K562 (cell line): ENCODE results near the gene ZDHHC3. TPM values are rescaled to one million over a fixed set of nuclear protein-coding genes. Genes with fewer than 3 reads are reported as not detected.
A peak's percentile ranks its signal among the peaks of the same experiment; 100 is the strongest.

Source experiments
- ASH1L ChIP-seq: fragments of 450-650 bp; IDR thresholded peaks from 2 replicates; pipeline ENCODE4 v1.6.1; 2018; ENCODE audit warnings: borderline replicate concordance, mild to moderate bottlenecking, low read depth; ENCODE audit not compliant: partially characterized antibody
- BRCA1 ChIP-seq, 2 experiments: fragments of 450-650 bp in 1 of 2; sonication (generic) in 1 of 2; formaldehyde crosslinking in 1 of 2; IDR thresholded peaks; 2 replicates each; pipeline versions ENCODE4 v1.5.0 to v1.6.1; 2017 to 2020; ENCODE audit warnings: mild to moderate bottlenecking in 1 of 2, missing genetic modification reagents in 1 of 2
- ESRRA ChIP-seq: fragments of 450-650 bp; IDR thresholded peaks from 2 replicates; pipeline ENCODE4 v1.6.1; 2014; ENCODE audit warnings: low read depth, mild to moderate bottlenecking, moderate library complexity, borderline replicate concordance
- FOXJ2 ChIP-seq: fragments of 200-800 bp; sonication (Bioruptor generic); IDR thresholded peaks from 2 replicates; pipeline ENCODE4 v1.6.1; 2016; ENCODE audit warnings: missing genetic modification characterization, missing compliant biosample characterization
- HMGN3 ChIP-seq: IDR thresholded peaks from 2 replicates; pipeline ENCODE4 v1.6.1; 2011; ENCODE audit warnings: borderline replicate concordance, low read depth, mild to moderate bottlenecking, mixed read lengths, low read length; ENCODE audit not compliant: insufficient read length; ENCODE audit errors: extremely low read depth
- MEIS2 ChIP-seq: fragments of 450-650 bp; IDR thresholded peaks from 2 replicates; pipeline ENCODE4 v1.6.1; 2014; ENCODE audit warnings: mild to moderate bottlenecking; ENCODE audit not compliant: partially characterized antibody
- NCOA6 ChIP-seq: fragments of 450-650 bp; IDR thresholded peaks from 2 replicates; pipeline ENCODE4 v1.6.1; 2017; ENCODE audit warnings: mild to moderate bottlenecking
- PBX2 ChIP-seq, 2 experiments: IDR thresholded peaks in 1 of 2; conservative IDR thresholded peaks in 1 of 2; 2 replicates each; pipeline ENCODE4 v1.6.1; 2016; ENCODE audit warnings: low read depth in 2 of 2, mild to moderate bottlenecking in 1 of 2, missing compliant biosample characterization in 1 of 2, missing genetic modification characterization in 1 of 2, moderate library complexity in 1 of 2
- PKNOX1 ChIP-seq: fragments of 450-650 bp; IDR thresholded peaks from 2 replicates; pipeline ENCODE4 v1.6.1; 2016
- PREB ChIP-seq: sonication (generic); formaldehyde crosslinking; IDR thresholded peaks from 2 replicates; pipeline ENCODE4 v1.8.1; 2023; ENCODE audit warnings: mild to moderate bottlenecking, missing genetic modification reagents
- RBFOX2 ChIP-seq: fragments of 200-400 bp; formaldehyde crosslinking; IDR thresholded peaks from 2 replicates; pipeline ENCODE4 v1.6.1; 2017; ENCODE audit warnings: low read depth, mild to moderate bottlenecking, low read length, moderate library complexity
- SAFB ChIP-seq: fragments of 200-400 bp; formaldehyde crosslinking; IDR thresholded peaks from 2 replicates; pipeline ENCODE4 v1.6.1; 2017; ENCODE audit warnings: low read depth, low read length, borderline replicate concordance
- ZNF3 ChIP-seq: fragments of 250-450 bp; sonication (Bioruptor Pico); IDR thresholded peaks from 2 replicates; pipeline ENCODE4 v1.5.0; 2021; ENCODE audit warnings: mild to moderate bottlenecking, moderate library complexity
- ZNF584 ChIP-seq: fragments of 200-800 bp; sonication (Bioruptor generic); IDR thresholded peaks from 2 replicates; pipeline ENCODE4 v1.6.1; 2016; ENCODE audit warnings: low read depth, mild to moderate bottlenecking, missing genetic modification characterization, missing compliant biosample characterization
- polyA plus RNA-seq, 8 experiments: library from polyadenylated mRNA; depleted of rRNA in 4 of 8; stranded (reverse) in 5 of 8; unstranded in 3 of 8; fragments of >200 nt; fragmentation: Nextera tagmentation in 2 of 8; fragmentation: Illumina TruSeq in 1 of 8; extraction: Ambion mirVana in 2 of 8; extraction: Trizol in 1 of 8; gene quantifications; 2 replicates each; pipeline versions ENCODE4 v1.2.1 to v1.2.3, GENCODE V29; 2011 to 2014; ENCODE audit warnings: inconsistent platforms in 1 of 8, missing spikeins in 1 of 8
- total RNA-seq, 7 experiments: library from RNA; depleted of rRNA in 6 of 7; stranded (reverse); fragments of >200 nt in 6 of 7; fragmentation: Illumina TruSeq in 2 of 7; extraction: Trizol in 2 of 7; gene quantifications; 2 replicates each; pipeline versions ENCODE4 v1.2.1 to v1.2.3, GENCODE V29; 2011 to 2021; ENCODE audit warnings: low replicate concordance in 1 of 7

ZDHHC3 gene
- total and polyA plus RNA-seq, 9 of the 15 experiments (the other 6 are each of a cell fraction or from before 2014, with no cell fraction given): 10.3 to 120 (median 67.2) TPM

- TF ChIP-seq RBFOX2 (no peak), PBX2 (CRISPR knock-in tag; IDR thresholded peaks at IDR 0.05; ENCODE audit: low read depth) (no peak), PBX2 (tag; conservative IDR thresholded peaks at IDR 0.05; ENCODE audit: low read depth) (peak; percentile 86), ZNF584 (CRISPR knock-in tag) (no peak), ESRRA (no peak), BRCA1 (IDR thresholded peaks at IDR 0.05) (no peak), BRCA1 (CRISPR knock-in tag; IDR thresholded peaks at IDR 0.05) (no peak), PREB (CRISPR knock-in tag) (no peak), PKNOX1 (peak; percentile 74), MEIS2 (peak; percentile 80), ZNF3 (CRISPR knock-in tag) (no peak), NCOA6 (no peak), FOXJ2 (tag) (peak; percentile 47), HMGN3 (peak; percentile 22), ASH1L (no peak), SAFB (no peak)
Measured at GRCh38 chr3:44981751-44982150, 5.8 kb upstream of the ZDHHC3 start (continued).
